Measurements from ENCODE around the gene CFDP1.

- TF ChIP-seq REST (IDR thresholded peaks at IDR 0.05; ENCODE audit: insufficient read depth in 1 of 2, low read depth in 2 of 2, low read length in 2 of 2) (no peak), FOXP2 (optimal IDR thresholded peaks at IDR 0.05; ENCODE audit: borderline replicate concordance, extremely low read depth, extremely low read length, insufficient read depth) (no peak), POLR2AphosphoS5 (IDR thresholded peaks at IDR 0.05; ENCODE audit: low read depth, low read length) (no peak)
Observed at GRCh38 chr16:75329943-75330342, 103.4 kb downstream of the CFDP1 start.

Measured in PFSK-1 (cell line).